ENCODE results near the gene ERC2.
"Not testable (repeated sequence)": the region's sequence is repeated elsewhere in the genome, so short reads cannot be mapped to it uniquely, and the experiment has no call there.

The ERC2 gene

DNA sequence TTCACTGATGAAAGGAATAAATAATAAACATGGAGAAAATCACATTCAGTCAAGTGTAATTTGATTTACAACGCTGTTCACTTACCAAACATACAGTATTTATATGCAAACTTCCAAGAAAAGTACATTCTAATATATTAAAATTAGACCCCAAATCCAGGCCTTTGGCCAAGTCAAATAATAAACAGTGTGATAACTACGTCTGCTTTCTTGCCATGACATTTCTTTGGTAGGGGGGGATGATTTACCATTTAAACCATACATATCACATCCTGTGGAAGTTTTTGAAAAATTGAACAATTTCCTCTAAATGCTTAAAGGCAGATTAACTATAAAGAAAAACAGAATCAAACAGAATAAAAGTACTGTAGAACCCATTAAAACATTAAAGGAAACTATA is 613.0 kb downstream of the ERC2 start:
- no peaks in the 10 kb centered on the region for H3K27me3 ChIP-seq (replicated peaks; ENCODE audit: control insufficient read depth, insufficient read depth, low read length)
- H3K36me3 ChIP-seq (ENCODE audit: control insufficient read depth, insufficient read depth, low read length, severe bottlenecking), result no peaks in the 10 kb centered on the region
- no peaks in the 10 kb centered on the region for H3K9me3 ChIP-seq (ENCODE audit: control insufficient read depth, low read length)
- no peak overlapping the region for H3K4me3 ChIP-seq (ENCODE audit: low read length)
- no peak overlapping the region for H3K9ac ChIP-seq (ENCODE audit: low read length)
- H3K4me1 ChIP-seq (ENCODE audit: control insufficient read depth, insufficient read depth, low read length), result no peaks in the 10 kb centered on the region
- no peak for DNase-seq (ENCODE audit: low read depth)

DNA sequence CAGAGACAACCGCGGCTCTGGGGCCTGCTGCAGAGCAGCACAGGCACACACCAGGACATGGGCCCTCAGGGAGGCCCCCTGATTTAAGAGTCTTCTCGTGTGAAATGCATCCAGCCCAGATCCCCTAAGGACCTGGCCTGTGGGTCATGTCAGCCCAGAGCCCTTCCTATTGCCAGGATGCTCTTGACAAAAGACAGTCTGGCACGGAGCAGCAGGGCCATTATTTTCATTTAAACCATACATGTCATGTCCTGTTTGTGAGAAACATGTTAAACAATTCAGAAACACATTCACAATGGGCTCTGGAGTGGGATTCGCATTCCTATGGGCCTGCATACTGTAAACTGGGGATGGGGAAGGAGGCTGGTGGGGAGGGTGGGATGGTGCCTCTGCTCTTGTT is 613.8 kb downstream of the ERC2 start:
- Histone ChIP-seq H3K36me3 (ENCODE audit: control insufficient read depth, insufficient read depth, low read length, severe bottlenecking) (no peaks in the 10 kb centered on the region), H3K9me3 (ENCODE audit: control insufficient read depth, low read length) (no peaks in the 10 kb centered on the region), H3K4me3 (ENCODE audit: low read length) (no peak overlapping the region), H3K4me1 (ENCODE audit: control insufficient read depth, insufficient read depth, low read length) (no peaks in the 10 kb centered on the region), H3K27me3 (replicated peaks; ENCODE audit: control insufficient read depth, insufficient read depth, low read length) (no peaks in the 10 kb centered on the region), H3K9ac (ENCODE audit: low read length) (no peak overlapping the region)
- no peak for DNase-seq (ENCODE audit: low read depth)

DNA sequence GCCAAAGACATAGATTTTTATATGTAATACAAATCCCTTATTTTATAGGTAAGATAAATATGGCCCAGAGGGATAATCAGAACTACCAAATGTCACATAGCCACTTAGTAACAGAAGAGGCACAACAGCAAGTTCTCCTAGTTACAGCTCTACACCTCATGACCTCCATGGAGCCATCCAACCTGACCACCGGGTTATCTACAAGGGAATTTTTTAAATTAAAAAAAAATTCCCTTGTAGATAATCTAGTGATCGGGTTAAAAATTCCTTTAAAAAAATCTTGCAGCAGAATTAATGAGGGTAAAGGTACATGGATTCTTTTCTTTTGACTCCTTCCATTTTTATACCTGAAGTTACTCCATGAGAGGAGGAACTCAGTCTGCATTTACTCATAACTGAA is 615.9 kb downstream of the ERC2 start:
- Histone ChIP-seq H3K4me1 (ENCODE audit: control insufficient read depth, insufficient read depth, low read length) (no peaks in the 10 kb centered on the region), H3K9me3 (ENCODE audit: control insufficient read depth, low read length) (no peaks in the 10 kb centered on the region), H3K36me3 (ENCODE audit: control insufficient read depth, insufficient read depth, low read length, severe bottlenecking) (no peaks in the 10 kb centered on the region), H3K4me3 (ENCODE audit: low read length) (no peak overlapping the region), H3K9ac (ENCODE audit: low read length) (no peak overlapping the region), H3K27me3 (replicated peaks; ENCODE audit: control insufficient read depth, insufficient read depth, low read length) (no peaks in the 10 kb centered on the region)
- no peak for DNase-seq (ENCODE audit: low read depth)

DNA sequence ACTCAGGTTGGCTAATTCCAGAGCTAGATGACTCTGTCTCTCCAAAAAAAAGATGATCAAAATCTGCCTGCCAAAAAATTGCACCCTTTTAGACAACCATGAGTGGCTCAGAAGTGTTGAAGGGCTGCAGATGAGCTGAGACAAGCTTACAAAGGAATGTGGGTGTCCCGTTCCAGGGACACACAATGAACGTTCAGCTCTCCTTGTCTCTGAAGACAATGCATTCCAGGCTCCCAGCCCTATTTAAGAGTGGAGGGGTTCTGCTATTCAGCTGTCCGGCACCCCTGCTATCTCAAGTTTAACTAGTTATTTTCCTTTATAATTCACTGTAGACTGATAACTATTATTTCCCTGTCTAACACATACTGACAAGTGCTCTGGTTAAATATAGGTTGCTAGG is 626.1 kb downstream of the ERC2 start:
- no peak overlapping the region for H3K4me3 ChIP-seq (ENCODE audit: low read length)
- no peak overlapping the region for H3K9ac ChIP-seq (ENCODE audit: low read length)
- DNase-seq (ENCODE audit: low read depth), result no peak
- H3K27me3 ChIP-seq (replicated peaks; ENCODE audit: control insufficient read depth, insufficient read depth, low read length), result no peaks in the 10 kb centered on the region
- H3K4me1 ChIP-seq (ENCODE audit: control insufficient read depth, insufficient read depth, low read length), result no peaks in the 10 kb centered on the region
- no peaks in the 10 kb centered on the region for H3K36me3 ChIP-seq (ENCODE audit: control insufficient read depth, insufficient read depth, low read length, severe bottlenecking)
- H3K9me3 ChIP-seq (ENCODE audit: control insufficient read depth, low read length), result peaks cover 7% of the 10 kb centered on the region

DNA sequence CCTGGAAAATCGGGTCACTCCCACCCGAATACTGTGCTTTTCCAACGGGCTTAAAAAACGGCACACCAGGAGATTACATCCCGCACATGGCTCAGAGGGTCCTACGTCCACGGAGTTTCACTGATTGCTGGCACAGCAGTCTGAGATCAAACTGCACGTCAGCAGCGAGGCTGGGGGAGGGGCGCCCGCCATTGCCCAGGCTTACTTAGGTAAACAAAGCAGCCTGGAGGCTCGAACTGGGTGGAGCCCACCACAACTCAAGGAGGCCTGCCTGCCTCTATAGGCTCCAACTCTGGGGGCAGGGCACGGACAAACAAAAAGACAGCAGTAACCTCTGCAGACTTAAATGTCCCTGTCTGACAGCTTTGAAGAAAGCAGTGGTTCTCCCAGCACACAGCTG is 636.4 kb downstream of the ERC2 start:
- H3K4me3 ChIP-seq (ENCODE audit: low read length); H3K9me3 ChIP-seq (ENCODE audit: control insufficient read depth, low read length); H3K27me3 ChIP-seq (replicated peaks; ENCODE audit: control insufficient read depth, insufficient read depth, low read length); DNase-seq (ENCODE audit: low read depth); H3K36me3 ChIP-seq (ENCODE audit: control insufficient read depth, insufficient read depth, low read length, severe bottlenecking); H3K4me1 ChIP-seq (ENCODE audit: control insufficient read depth, insufficient read depth, low read length); H3K9ac ChIP-seq (ENCODE audit: low read length): not testable (repeated sequence)

DNA sequence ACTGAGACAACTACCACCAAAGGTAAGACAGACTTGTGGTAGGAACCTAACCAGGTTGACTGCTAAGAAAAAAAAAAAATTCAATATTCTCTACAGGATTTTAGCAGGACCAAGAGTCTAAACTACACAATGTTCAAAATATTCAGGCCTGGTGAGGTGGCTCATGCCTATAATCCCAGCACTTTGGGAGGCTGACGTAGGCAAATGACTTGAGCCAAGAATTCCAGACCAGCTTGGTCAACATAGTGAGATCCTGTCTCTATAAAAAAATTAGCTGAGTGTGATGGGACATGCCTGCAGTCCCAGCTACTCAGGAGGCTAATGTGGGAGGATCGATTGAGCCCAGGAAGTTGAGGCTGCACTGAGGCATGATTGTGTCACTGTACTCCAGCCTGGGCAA is 639.6 kb downstream of the ERC2 start:
- H3K27me3 ChIP-seq (replicated peaks; ENCODE audit: control insufficient read depth, insufficient read depth, low read length), result peaks cover 2% of the 10 kb centered on the region

DNA sequence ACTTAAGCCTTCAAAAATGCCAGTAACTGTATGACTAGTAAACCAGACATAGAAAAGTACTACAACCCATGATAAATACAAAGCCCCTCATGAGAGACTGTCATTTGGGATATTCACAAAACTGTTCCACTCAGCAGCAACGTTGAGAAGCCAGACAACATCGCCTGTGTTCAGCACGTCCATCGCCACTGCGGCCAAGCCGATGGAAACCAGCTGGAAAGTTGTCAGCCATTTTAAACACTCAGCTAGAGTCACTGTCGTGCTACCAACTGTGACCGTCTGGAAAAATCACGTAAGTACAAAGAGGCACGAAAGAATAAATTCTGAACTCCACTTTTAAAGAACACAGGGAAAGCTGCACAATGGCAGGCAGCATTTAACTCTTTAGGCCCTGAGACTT is 640.5 kb downstream of the ERC2 start:
- H3K9me3 ChIP-seq (ENCODE audit: control insufficient read depth, low read length), result no peaks in the 10 kb centered on the region
- peaks cover 2% of the 10 kb centered on the region for H3K27me3 ChIP-seq (replicated peaks; ENCODE audit: control insufficient read depth, insufficient read depth, low read length)
- H3K4me3 ChIP-seq (ENCODE audit: low read length), result no peak overlapping the region
- H3K36me3 ChIP-seq (ENCODE audit: control insufficient read depth, insufficient read depth, low read length, severe bottlenecking), result no peaks in the 10 kb centered on the region
- H3K9ac ChIP-seq (ENCODE audit: low read length), result no peak overlapping the region
- DNase-seq (ENCODE audit: low read depth), result no peak
- no peaks in the 10 kb centered on the region for H3K4me1 ChIP-seq (ENCODE audit: control insufficient read depth, insufficient read depth, low read length)

More for the DNA sequence above, 639.6 kb downstream of the ERC2 start:
- H3K36me3 ChIP-seq (ENCODE audit: control insufficient read depth, insufficient read depth, low read length, severe bottlenecking), result no peaks in the 10 kb centered on the region
- DNase-seq (ENCODE audit: low read depth), result no peak
- H3K4me3 ChIP-seq (ENCODE audit: low read length), result no peak overlapping the region
- H3K9ac ChIP-seq (ENCODE audit: low read length), result no peak overlapping the region
- no peaks in the 10 kb centered on the region for H3K9me3 ChIP-seq (ENCODE audit: control insufficient read depth, low read length)
- H3K4me1 ChIP-seq (ENCODE audit: control insufficient read depth, insufficient read depth, low read length), result no peaks in the 10 kb centered on the region

DNA sequence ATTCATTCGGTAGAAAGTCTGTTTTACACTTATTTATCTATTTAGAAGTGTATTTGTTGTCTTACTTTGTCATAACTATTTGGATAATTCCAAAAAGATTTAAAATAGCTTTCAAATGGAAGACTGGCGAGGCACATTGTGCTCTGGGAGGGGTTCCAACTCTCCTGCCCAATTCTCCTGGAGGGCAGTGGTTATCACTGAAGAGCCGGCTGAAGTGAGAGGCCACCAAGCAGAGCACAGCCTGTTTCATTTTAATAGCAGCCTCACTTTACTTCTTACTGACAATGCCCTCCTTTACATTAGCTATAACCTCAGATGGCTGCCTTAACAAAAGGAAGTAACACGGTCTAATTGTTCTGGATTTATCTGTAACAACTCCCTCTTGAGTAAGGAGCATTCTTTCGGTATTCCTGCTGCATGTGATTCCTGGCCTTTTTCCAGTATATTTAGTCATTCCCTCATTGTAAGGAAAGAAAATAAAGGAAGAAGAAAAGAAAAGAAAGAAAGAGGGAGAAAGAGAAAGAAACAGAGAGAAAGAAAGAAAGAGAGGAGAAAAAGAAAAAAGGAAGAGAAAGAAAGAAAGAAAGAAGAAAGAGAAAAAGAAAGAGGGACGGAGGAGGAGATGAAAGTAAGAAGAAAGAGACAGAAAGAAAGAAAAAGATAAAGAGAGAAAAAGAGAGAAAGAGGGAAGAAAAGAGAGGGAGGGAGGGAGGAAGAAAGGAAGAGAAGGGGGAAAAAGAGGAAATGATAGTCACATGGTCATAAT is 641.4 kb downstream of the ERC2 start:
- Histone ChIP-seq H3K36me3 (ENCODE audit: control insufficient read depth, insufficient read depth, low read length, severe bottlenecking) (no peaks in the 10 kb centered on the region), H3K9ac (ENCODE audit: low read length) (no peak overlapping the region), H3K4me3 (ENCODE audit: low read length) (no peak overlapping the region), H3K9me3 (ENCODE audit: control insufficient read depth, low read length) (no peaks in the 10 kb centered on the region), H3K4me1 (ENCODE audit: control insufficient read depth, insufficient read depth, low read length) (no peaks in the 10 kb centered on the region), H3K27me3 (replicated peaks; ENCODE audit: control insufficient read depth, insufficient read depth, low read length) (peaks cover 2% of the 10 kb centered on the region)
- peak; percentile 52 for DNase-seq (ENCODE audit: low read depth)

DNA sequence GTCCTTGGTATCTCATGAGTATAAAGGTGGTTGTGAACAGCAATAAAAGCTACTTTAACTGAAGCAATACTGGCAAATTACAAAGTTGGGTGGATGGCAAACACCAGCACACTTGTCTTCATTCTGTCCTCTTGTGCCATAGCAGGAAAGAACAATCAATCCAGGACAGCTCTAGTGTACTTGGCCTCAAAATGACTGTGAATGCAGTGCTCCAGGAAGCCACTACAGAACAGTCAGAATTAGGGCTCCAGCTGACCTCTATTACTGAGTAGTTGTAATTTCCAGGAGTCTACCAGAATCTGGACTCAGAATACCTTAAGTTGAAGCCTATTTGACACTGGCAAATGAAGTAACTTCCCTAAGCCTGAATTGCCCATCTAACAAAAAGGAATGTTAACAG is 642.2 kb downstream of the ERC2 start:
- Histone ChIP-seq H3K9me3 (ENCODE audit: control insufficient read depth, low read length) (no peaks in the 10 kb centered on the region), H3K36me3 (ENCODE audit: control insufficient read depth, insufficient read depth, low read length, severe bottlenecking) (no peaks in the 10 kb centered on the region), H3K4me3 (ENCODE audit: low read length) (no peak overlapping the region), H3K9ac (ENCODE audit: low read length) (no peak overlapping the region), H3K4me1 (ENCODE audit: control insufficient read depth, insufficient read depth, low read length) (no peaks in the 10 kb centered on the region), H3K27me3 (replicated peaks; ENCODE audit: control insufficient read depth, insufficient read depth, low read length) (peaks cover 2% of the 10 kb centered on the region)
- no peak for DNase-seq (ENCODE audit: low read depth)

DNA sequence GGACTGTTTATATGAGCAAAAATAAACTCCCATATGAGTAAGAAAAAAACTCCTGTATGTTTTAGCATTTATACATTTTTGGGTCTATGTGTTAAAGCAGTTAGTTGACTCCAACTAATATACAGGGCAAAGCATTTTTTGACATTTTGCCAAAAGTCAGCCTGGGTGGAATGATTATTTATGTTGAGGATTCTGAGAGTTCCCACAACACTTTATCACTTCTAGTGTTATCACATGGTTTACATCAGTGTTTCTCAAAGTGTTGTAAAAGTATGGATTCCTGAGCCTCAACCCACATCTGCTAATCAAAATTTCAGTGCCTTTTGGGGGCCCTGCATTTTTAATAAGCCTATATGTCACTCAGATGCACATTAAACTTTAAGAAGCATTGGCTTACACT is 643.9 kb downstream of the ERC2 start:
- no peaks in the 10 kb centered on the region for H3K9me3 ChIP-seq (ENCODE audit: control insufficient read depth, low read length)
- H3K36me3 ChIP-seq (ENCODE audit: control insufficient read depth, insufficient read depth, low read length, severe bottlenecking), result no peaks in the 10 kb centered on the region
- H3K27me3 ChIP-seq (replicated peaks; ENCODE audit: control insufficient read depth, insufficient read depth, low read length), result peaks cover 7% of the 10 kb centered on the region
- no peak for DNase-seq (ENCODE audit: low read depth)
- no peak overlapping the region for H3K4me3 ChIP-seq (ENCODE audit: low read length)
- H3K9ac ChIP-seq (ENCODE audit: low read length), result no peak overlapping the region
- no peaks in the 10 kb centered on the region for H3K4me1 ChIP-seq (ENCODE audit: control insufficient read depth, insufficient read depth, low read length)

DNA sequence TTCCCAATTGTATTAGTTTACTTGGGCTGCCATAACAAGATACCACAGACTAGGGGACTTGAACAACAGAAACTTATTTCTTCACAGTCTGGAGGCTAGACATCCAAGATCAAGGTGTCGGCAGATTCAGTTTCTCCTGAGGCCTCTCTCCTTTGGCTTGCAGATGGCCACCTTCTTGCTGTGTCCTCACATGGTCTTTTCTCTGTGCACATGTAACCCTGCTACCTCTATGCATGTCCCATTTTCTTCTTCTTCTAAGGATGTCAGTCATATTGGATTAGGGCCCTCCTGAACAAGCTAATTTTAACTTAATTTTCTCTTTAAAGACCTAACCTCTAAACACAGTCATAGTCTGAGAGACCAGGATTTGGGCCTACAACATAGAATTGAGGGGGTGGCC is 644.4 kb downstream of the ERC2 start:
- H3K9ac ChIP-seq (ENCODE audit: low read length), result no peak overlapping the region
- H3K27me3 ChIP-seq (replicated peaks; ENCODE audit: control insufficient read depth, insufficient read depth, low read length), result peaks cover 12% of the 10 kb centered on the region
- no peak for DNase-seq (ENCODE audit: low read depth)
- H3K9me3 ChIP-seq (ENCODE audit: control insufficient read depth, low read length), result no peaks in the 10 kb centered on the region
- H3K4me1 ChIP-seq (ENCODE audit: control insufficient read depth, insufficient read depth, low read length), result no peaks in the 10 kb centered on the region
- H3K4me3 ChIP-seq (ENCODE audit: low read length), result no peak overlapping the region
- no peaks in the 10 kb centered on the region for H3K36me3 ChIP-seq (ENCODE audit: control insufficient read depth, insufficient read depth, low read length, severe bottlenecking)

DNA sequence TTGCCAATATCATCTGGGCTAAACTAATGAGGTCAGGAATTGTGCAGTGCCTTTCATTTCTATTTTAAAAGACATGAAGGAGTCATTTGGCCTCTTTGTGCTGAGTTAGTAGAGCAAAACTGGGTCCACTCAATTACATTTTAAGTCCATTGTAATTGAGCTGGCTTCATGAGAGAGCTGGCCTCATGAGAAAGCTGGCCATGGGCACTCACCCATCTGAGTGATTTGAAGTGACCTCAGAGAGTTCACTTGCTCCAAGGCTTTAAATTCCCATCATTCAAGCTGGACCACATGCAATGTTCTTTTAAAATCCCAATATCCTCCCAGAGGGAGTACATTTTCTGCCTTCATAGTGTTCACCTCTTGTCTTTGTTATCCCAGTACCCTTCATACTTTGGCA is 645.3 kb downstream of the ERC2 start:
- Histone ChIP-seq H3K9me3 (ENCODE audit: control insufficient read depth, low read length) (no peaks in the 10 kb centered on the region), H3K4me1 (ENCODE audit: control insufficient read depth, insufficient read depth, low read length) (no peaks in the 10 kb centered on the region), H3K9ac (ENCODE audit: low read length) (no peak overlapping the region), H3K4me3 (ENCODE audit: low read length) (no peak overlapping the region), H3K27me3 (replicated peaks; ENCODE audit: control insufficient read depth, insufficient read depth, low read length) (peaks cover 17% of the 10 kb centered on the region), H3K36me3 (ENCODE audit: control insufficient read depth, insufficient read depth, low read length, severe bottlenecking) (no peaks in the 10 kb centered on the region)
- no peak for DNase-seq (ENCODE audit: low read depth)

Measured in adipocyte (in vitro differentiated cells).